ENCODE data around the gene TTPAL.

TTPAL gene

DNA sequence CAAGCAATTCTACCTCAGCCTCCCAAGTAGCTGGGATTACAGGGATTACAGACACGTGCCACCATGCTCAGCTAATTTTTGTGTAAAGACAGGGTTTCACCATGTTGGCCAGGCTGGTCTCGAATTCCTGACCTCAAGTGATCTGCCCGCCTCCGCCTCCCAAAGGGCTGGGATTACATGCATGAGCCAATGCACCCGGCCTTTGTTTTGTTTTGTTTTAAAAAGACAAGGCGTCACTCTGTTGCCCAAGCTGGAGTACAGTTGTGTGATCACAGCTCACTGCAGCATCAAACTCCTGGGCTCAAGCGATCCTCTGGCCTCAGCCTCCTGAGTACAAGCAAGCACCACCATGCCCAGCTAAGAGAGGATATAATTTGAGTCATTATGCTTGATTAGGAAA is 40.8 kb downstream of the TTPAL start:
- H3K4me3 ChIP-seq (ENCODE audit: low read depth, low read length): no peak overlapping the region
- TF ChIP-seq, protein P1, sequence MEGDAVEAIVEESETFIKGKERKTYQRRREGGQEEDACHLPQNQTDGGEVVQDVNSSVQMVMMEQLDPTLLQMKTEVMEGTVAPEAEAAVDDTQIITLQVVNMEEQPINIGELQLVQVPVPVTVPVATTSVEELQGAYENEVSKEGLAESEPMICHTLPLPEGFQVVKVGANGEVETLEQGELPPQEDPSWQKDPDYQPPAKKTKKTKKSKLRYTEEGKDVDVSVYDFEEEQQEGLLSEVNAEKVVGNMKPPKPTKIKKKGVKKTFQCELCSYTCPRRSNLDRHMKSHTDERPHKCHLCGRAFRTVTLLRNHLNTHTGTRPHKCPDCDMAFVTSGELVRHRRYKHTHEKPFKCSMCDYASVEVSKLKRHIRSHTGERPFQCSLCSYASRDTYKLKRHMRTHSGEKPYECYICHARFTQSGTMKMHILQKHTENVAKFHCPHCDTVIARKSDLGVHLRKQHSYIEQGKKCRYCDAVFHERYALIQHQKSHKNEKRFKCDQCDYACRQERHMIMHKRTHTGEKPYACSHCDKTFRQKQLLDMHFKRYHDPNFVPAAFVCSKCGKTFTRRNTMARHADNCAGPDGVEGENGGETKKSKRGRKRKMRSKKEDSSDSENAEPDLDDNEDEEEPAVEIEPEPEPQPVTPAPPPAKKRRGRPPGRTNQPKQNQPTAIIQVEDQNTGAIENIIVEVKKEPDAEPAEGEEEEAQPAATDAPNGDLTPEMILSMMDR (IDR thresholded peaks at IDR 0.05; ENCODE audit: low read depth, low read length, missing control alignments): no peak
- no peak for DNase-seq (ENCODE audit: low read depth)
- in situ Hi-C loops (cut with HindIII; ENCODE audit: low sequenced_read_pairs): no loop called here

DNA sequence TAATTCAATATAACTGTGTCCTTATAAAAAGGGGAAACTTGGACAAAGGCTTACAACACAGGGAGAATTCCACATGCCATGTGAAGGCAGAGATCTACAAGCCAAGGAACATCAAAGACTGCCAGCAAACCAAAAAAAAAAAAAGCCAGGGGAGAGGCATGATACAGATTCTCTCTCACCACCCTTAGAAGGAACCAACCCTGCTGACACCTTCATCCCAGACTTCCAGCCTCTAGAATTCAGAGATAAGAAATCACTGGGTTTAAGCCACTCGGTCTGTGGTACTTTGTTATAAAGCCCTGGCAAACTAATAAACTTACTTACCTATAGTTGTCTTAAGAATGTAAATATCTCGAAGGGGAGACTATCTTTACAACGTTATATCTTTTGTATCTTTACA is 41.8 kb downstream of the TTPAL start:
- DNase-seq (ENCODE audit: low read depth): no peak
- in situ Hi-C loops (cut with HindIII; ENCODE audit: low sequenced_read_pairs): no loop called here
- TF ChIP-seq, protein P1 (IDR thresholded peaks at IDR 0.05; ENCODE audit: low read depth, low read length, missing control alignments): no peak
- no peak overlapping the region for H3K4me3 ChIP-seq (ENCODE audit: low read depth, low read length)

DNA sequence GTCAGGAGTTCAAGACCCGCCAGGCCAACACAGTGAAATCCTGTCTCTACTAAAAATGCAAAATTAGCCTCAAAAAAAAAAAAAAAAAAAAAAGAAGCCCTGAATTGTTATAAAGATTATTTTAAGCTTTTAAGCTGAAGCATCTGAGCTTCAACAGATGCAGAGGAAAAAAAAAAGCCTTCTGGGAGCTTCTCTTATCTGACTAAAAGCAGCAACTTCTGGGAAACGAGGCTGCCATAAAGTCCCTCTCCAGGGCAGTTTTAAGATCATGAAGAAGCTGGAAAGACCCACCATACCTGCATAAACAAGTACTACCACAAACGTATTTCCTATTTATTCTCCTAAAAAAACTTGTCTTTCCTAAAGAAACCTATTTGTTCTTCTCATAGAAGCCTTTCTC is 42.6 kb downstream of the TTPAL start:
- no peak overlapping the region for H3K4me3 ChIP-seq (ENCODE audit: low read depth, low read length)
- in situ Hi-C loops (cut with HindIII; ENCODE audit: low sequenced_read_pairs): no loop called here
- no peak for DNase-seq (ENCODE audit: low read depth)
- TF ChIP-seq, protein P1 (IDR thresholded peaks at IDR 0.05; ENCODE audit: low read depth, low read length, missing control alignments): no peak

DNA sequence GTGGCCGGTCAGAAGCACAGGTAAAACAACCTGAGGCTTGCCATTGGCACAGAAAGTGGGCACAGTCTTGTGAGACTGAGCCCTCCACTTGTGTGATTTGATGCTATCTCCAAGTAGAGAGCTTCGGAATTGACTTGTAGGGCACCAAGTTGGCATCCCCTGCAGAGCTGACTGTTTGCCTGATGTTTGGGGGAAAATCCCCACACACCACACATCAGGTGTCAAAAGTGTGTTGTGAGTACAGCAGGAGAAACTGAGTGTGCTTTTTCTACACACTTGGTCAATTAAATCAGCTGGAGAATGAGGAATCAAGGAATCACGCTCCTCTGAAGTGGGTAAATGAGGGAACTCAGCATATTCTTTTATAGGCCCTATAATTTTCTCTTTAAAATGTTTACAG is 45.2 kb downstream of the TTPAL start:
- DNase-seq (ENCODE audit: low read depth): no peak
- H3K4me3 ChIP-seq (ENCODE audit: low read depth, low read length): peak overlapping the region; percentile 100
- in situ Hi-C loops (cut with HindIII; ENCODE audit: low sequenced_read_pairs): no loop called here
- TF ChIP-seq, protein P1 (IDR thresholded peaks at IDR 0.05; ENCODE audit: low read depth, low read length, missing control alignments): no peak

DNA sequence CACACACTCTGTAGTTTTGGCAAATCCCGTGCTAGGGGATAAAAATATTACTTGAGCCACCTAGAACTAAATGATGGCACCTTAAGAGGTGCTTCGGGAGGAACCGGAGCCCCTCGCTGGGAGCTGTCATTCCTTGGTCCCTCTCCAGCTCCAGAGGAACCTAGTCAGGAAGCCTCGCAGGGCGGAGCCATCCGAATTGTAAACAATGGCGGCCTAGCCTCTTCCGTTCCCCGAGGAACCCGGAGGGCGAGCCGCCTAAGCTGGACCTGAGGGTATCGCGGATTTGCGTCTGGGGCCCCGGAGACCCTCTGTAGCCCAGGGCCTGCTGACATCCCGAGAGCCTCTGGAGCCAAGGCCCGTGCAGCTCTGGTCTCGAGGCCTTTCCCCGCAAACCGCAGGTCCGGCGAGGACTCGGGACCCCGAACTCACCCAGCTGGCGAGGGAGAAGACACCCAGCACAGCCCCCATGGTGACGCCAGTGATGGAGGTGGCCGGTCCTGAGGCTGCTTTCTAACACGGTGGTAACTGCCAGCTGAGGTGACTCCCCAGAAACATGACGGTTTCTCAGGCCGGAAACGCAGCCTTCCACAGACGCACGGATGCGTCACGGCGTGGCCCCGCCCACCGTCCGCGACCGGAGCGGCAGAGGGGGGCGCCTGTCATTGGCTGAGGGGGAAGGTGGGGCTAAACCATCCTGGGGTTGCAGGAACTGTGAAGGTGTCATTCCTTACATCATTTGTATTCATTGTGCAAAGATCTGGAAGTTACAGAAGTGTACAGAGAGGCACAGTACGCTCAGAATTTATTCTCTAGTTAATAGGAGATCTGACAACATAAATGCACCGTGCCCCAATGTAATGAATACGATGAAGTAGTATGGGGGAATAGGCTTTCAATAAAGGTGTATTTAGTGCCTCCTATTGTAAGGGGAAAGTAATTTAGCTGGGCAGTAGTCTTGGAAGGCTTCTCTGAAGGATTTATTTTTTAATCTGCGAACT is 46.1 kb downstream of the TTPAL start, which contains the start of gene SERINC3:
Gene SERINC3, minus strand, starts transcription at position 587 of the 998 bp plus-strand sequence. Its CDS starts 119 bp downstream, at position 468.
- DNase-seq (ENCODE audit: low read depth): peak; percentile 87
- H3K4me3 ChIP-seq (ENCODE audit: low read depth, low read length): peak within 1 kb of the TSS; percentile 100
- TF ChIP-seq, protein P1 (IDR thresholded peaks at IDR 0.05; ENCODE audit: low read depth, low read length, missing control alignments): peak; percentile 17
- in situ Hi-C loops (cut with HindIII; ENCODE audit: low sequenced_read_pairs): no loop called here

DNA sequence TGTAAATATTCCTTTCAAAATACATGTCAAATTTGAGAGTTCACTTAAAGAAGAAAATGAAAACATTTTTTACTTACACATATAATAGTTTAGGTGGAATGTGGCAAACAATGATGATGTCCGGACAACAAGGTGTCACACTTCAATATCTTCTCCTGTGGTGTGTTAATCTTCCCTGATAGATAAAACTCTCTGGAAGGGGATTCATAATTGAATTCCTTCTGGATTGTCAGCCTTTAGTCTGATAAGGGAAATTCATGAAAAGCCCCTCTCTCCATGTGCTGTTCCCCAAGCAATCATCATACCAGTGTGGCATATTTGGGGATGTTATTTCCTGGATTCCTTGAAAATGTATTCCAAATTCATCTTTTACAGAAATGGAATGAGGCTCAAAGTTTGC is 47.2 kb downstream of the TTPAL start:
- DNase-seq (ENCODE audit: low read depth): no peak
- in situ Hi-C loops (cut with HindIII; ENCODE audit: low sequenced_read_pairs): no loop called here

More for the DNA sequence above, 47.2 kb downstream of the TTPAL start:
- H3K4me3 ChIP-seq (ENCODE audit: low read depth, low read length): no peak overlapping the region
- TF ChIP-seq, protein P1 (IDR thresholded peaks at IDR 0.05; ENCODE audit: low read depth, low read length, missing control alignments): no peak
